ENCODE data around the gene RAB12. TPM values are rescaled to one million over a fixed set of nuclear protein-coding genes. Genes with fewer than 3 reads are reported as not detected.

RAB12 gene
- polyA plus RNA-seq, 10 donors: 40.9 to 74.6 (median 51.8) TPM

DNA sequence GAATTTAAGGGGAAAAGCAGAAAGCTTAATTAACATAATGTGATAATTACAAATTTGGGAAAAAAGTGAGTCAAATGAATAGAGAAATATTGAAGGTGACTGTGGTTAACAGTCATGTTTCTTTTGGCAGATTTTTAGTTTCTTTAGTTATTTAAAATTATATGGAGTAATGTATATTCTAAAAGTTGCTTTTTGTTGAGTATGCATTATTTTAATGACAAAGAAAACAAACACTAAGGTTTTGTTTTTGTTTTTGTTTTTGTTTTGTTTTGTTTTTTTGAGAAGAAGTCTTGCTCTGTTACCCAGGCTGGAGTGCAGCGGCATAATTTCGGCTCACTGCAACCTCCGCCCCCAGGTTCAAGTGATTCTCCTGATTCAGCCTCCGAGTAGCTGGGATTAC is 65.8 kb downstream of the RAB12 start:
- no peak for DNase-seq

DNA sequence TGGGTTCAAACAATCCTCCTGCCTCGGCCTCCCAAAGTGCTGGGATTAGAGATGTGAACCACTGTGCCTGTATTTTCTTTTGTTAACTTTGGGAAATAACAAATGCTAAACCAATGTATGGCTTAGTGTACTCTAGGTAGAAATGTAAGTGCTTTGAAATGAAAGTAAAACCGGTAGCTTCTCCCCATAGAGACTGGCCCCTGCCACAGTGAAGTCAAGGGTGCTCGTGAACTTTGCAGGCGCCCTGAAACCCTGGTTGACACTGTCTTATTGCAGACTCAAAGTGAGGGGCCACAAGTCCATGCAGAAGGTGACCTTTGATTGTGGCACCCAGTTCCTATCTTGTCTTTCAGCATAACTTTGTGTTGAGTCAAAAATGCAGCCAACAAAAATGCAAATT is 72.0 kb downstream of the RAB12 start:
- DNase-seq: no peak

DNA sequence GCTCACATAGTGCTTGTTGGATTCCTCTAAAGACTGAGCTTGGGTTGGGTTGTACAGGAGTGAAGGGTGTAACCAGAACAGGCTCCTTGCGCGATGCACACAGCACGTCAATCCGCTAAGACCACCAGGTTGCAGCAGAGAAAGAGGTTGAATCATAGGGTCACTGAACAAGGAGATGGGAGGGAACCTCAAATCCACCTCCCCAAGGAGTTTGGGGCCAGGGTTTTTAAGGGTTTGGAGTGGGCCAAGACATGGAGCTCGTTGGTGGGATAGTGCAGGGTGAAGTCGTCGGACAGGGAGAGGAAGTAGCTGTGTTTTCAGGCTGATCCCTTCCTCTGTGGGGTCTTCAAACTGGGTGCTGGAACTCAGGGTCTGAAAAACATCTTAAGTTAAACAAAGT is 75.3 kb downstream of the RAB12 start:
- no peak for DNase-seq

DNA sequence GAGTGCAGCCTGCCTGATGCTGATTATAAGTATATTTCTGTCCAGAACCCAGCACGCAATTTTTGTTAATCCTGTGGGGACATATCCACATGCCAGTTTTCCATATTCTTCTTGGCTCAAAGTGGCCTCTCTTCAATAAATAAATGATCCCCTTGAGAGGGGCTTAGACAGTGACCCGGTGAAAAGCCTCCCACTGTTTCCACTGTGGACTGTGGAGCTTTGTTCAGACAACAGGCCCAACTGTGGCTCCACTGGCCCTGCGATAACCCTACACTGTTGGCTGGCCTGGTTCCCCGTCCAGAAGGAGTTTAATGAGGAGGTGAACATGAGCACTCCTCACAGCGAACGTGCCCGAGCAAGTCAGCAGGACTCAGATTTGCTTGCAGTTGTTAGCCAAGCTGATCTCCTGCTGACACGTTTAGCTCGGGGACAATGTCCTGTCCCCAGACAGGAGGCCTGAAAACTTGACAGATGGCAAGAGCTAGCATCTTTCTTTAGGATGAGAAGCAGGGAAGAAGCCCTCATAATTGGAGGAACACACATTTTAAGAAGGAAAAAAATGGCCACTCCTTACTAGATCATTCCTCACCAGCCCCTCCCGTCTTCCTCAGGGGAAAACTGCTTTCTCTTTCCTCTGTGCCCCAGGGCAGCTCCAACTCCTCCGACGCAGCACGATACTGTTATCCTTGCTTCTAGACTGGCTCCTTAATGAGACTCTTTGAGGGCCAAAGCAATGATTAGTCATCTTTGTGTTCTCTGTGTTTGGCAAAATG is 76.1 kb downstream of the RAB12 start:
- peak in 1 of 3 donors; percentile 41 for DNase-seq

DNA sequence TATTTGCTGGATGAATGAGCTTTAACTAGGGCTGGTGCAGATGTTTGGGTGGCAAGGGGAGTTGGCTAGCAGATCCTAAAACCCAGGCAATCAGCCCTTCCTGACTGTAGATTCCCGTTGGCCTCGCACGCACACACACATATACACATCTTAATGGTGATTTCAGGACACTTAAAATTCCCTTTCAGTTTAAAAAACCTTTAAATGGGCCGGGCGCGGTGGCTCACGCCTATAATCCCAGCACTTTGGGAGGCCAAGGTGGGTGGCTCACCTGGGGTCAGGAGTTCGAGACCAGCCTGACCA is 76.6 kb downstream of the RAB12 start:
- DNase-seq: no peak

DNA sequence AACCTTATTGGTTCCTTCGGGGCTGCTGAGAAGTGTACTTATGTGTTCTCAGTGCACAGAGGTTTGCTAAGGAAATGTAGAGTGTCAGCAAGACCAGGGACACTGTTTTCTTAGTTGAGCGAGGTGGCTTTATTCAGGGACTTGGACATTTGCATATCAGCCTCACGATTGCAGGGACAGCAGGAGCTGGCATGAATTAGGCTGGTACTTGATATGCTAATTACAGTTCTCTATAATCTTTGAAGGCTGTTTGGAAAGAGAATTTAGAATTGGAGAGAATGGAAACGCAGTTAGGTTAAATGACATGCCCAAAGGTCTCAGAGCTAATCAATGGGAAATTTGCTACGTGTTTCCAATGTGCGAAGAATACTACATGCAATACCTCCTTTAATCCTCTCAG is 77.4 kb downstream of the RAB12 start:
- DNase-seq: no peak

DNA sequence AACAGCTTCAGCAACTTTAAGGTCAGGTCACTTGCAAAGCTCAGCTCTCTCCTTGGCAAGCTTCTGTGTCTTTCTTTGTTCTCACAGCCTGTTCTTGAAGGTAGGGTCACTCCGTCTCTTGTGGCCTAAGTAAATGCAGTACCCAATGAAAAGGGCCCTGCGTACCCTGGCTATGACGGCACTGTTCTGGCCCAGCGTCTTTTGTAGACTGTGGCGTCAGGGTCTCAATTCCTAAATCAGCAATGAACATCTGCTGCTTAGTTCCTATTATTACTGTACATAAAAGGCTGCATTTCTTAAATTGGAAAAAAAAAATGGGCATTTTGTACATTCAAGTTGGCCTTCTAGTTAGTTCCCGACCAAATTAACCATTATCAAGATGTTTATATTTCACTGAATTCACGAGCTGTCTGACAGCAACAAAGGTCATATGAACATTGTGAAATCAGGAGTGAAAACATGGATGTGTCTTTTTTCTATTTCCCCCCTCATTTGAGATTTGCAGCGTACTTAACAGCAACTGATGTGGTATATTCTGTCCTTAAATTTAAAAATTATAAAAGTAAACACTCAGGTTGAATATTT is 79.1 kb downstream of the RAB12 start:
- no peak for DNase-seq

DNA sequence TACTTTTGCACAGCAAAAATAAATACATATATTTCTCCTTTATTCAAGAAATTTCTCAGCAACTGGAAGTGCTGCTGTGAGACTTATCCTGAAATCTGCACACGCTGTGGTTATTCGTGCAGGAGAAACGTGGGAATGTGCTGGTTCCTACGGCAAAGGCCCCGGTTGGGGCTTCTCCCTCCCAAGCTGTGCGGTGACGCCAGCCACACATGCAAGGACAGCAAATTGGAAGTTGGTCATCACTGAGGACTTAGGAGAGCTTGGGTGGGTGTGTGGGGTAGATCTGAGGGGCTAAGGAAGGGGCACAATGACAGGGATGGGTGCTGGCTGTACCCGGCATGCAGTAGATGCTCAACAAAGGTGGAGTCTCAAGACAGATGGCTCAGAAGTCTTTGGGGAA is 79.6 kb downstream of the RAB12 start:
- DNase-seq: no peak

Other genes with a start within 250 kb of the RAB12 start
- 10 to 100 TPM; 16.9 to 43.9 (median 28.5) TPM for gene MTCL1, start 96.1 kb downstream of the RAB12 start, polyA plus RNA-seq (ENCODE audit: insufficient read length in 10 of 10)

Data from muscle of back (tissue), 11 donors.